Mesothelial cell of epicardium (in vitro differentiated cells): Measurements from ENCODE around the gene PLEKHJ1. TPM values are rescaled to one million over a fixed set of nuclear protein-coding genes. Genes with fewer than 3 reads are reported as not detected.

Experiments
- DNase-seq, 2 experiments: peaks; one replicate each; pipeline ENCODE4 v3.0.0; 2021; ENCODE audit warnings: low spot score in 2 of 2; ENCODE audit not compliant: unreplicated experiment in 2 of 2
- H3K27ac Mint-ChIP-seq: 2 replicates; pipeline ENCODE4 v1.8.0; 2021; ENCODE audit warnings: mixed read lengths
- H3K27me3 Mint-ChIP-seq: 2 replicates; pipeline ENCODE4 v1.8.0; 2021; ENCODE audit warnings: low read depth, mixed read lengths
- H3K36me3 Mint-ChIP-seq: 2 replicates; pipeline ENCODE4 v1.8.0; 2021; ENCODE audit warnings: mixed read lengths
- H3K4me1 Mint-ChIP-seq: 2 replicates; pipeline ENCODE4 v1.8.0; 2021; ENCODE audit warnings: mixed read lengths
- H3K4me3 Mint-ChIP-seq: 2 replicates; pipeline ENCODE4 v1.8.0; 2021; ENCODE audit warnings: mild to moderate bottlenecking, moderate library complexity, mixed read lengths
- H3K9me3 Mint-ChIP-seq: 2 replicates; pipeline ENCODE4 v1.8.0; 2021; ENCODE audit warnings: mixed read lengths
- CTCF ChIP-seq: fragments of 200-600 bp; sonication (generic); IDR thresholded peaks from one replicate; pipeline ENCODE4 v1.5.0; 2021; ENCODE audit warnings: antibody characterized with exemption; ENCODE audit not compliant: unreplicated experiment
- total RNA-seq: library from RNA; stranded (reverse); gene quantifications from 3 replicates; pipeline ENCODE4 v1.2.1, GENCODE V29; 2021

PLEKHJ1 gene
- total RNA-seq, 1 donor from 2014 or later, result 73.4 TPM

- Mint-ChIP-seq H3K27ac (no peak overlapping the region), H3K27me3 (no peaks in the 10 kb centered on the region), H3K4me1 (peaks cover 24% of the 10 kb centered on the region), H3K36me3 (peaks cover 3% of the 10 kb centered on the region), H3K9me3 (no peaks in the 10 kb centered on the region), H3K4me3 (no peak overlapping the region)
- no peak for DNase-seq
- no peak for TF ChIP-seq CTCF
These were observed 8.4 kb upstream of the PLEKHJ1 start for GRCh38 chr19:2244486-2244885.

GRCh38 chr19:2244125-2244411 lies 7.9 kb upstream of the PLEKHJ1 start:
- H3K27me3 Mint-ChIP-seq, result no peaks in the 10 kb centered on the region

DNA sequence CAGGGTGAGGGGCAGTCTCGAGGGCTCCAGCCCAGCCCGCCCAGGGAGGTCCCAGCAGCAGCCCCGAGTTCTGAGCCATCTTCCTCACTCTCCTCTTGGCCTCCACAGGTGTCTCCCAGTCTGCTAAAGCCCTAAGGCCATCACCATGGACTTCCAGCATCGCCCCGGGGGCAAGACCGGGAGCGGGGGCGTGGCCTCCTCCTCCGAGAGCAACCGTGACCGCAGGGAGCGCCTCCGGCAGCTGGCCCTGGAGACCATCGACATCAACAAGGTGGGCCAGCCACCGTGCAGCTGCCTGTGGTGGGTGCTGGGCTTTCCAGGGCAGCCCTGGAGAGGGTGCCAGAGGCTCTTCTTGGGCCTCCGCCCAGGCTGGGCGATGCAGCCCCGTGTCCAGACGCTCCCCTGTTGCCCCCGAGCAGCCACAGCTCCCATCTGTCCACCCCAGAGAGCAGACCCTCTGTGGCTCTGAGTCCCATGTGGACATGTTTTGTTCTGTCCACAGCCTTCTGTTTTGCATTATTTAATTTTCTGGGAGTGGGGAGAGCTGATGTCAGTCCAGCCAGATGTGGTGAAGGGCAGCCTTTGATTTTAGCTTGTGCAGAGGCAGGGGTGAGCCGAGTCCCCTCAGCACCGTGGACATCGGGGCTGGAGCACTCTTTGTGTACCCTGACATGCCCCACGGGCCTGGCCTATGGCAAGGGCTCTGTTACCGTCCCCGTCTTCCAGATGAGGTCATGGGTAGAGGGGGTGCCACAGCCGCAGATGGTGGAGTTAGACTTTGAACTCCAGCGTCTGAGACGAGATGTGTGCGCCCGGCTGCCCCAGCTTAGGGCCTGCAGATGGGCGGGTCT lies 7.4 kb upstream of the PLEKHJ1 start:
- H3K9me3 Mint-ChIP-seq, result no peaks in the 10 kb centered on the region
- no peak for DNase-seq
- no peak overlapping the region for H3K27ac Mint-ChIP-seq
- peaks cover 32% of the 10 kb centered on the region for H3K4me1 Mint-ChIP-seq
- no peak for TF ChIP-seq CTCF
- no peak overlapping the region for H3K4me3 Mint-ChIP-seq
- no peaks in the 10 kb centered on the region for H3K27me3 Mint-ChIP-seq
- H3K36me3 Mint-ChIP-seq, result peaks cover 5% of the 10 kb centered on the region

More at GRCh38 chr19:2244125-2244411, 7.9 kb upstream of the PLEKHJ1 start:
- H3K27ac Mint-ChIP-seq, result no peak overlapping the region
- H3K4me3 Mint-ChIP-seq, result no peak overlapping the region
- DNase-seq, result no peak
- H3K4me1 Mint-ChIP-seq, result peaks cover 26% of the 10 kb centered on the region
- no peak for TF ChIP-seq CTCF
- peaks cover 5% of the 10 kb centered on the region for H3K36me3 Mint-ChIP-seq
- H3K9me3 Mint-ChIP-seq, result no peaks in the 10 kb centered on the region

DNA sequence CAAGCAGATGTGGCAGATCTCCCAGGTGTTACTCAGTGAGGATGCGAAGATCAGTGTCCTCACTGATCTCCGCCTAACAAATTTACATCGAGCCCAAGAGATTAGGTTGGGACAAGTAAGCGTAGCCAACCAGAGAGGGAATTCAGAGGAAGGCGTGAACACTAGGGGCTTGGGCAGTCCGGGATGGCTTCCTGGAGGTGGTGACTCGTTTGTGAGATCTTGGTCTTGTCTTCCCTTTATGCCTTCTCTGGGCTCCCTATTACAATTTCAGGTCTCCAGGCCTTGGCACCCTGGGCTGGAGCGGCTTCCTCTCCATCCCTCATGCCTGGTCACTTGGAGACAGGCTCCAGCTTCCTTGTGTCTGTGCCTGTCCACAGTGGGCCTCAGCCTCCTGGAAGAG lies 6.7 kb upstream of the PLEKHJ1 start:
- peaks cover 5% of the 10 kb centered on the region for H3K36me3 Mint-ChIP-seq
- H3K4me1 Mint-ChIP-seq, result peaks cover 38% of the 10 kb centered on the region
- H3K27ac Mint-ChIP-seq, result no peak overlapping the region
- DNase-seq, result no peak
- H3K9me3 Mint-ChIP-seq, result no peaks in the 10 kb centered on the region
- no peaks in the 10 kb centered on the region for H3K27me3 Mint-ChIP-seq
- H3K4me3 Mint-ChIP-seq, result no peak overlapping the region
- no peak for TF ChIP-seq CTCF

- Mint-ChIP-seq H3K27me3 (no peaks in the 10 kb centered on the region), H3K36me3 (peaks cover 5% of the 10 kb centered on the region), H3K4me1 (peaks cover 44% of the 10 kb centered on the region), H3K4me3 (no peak overlapping the region), H3K27ac (no peak overlapping the region), H3K9me3 (no peaks in the 10 kb centered on the region)
- DNase-seq, result no peak
- TF ChIP-seq CTCF, result no peak
These were observed 6.0 kb upstream of the PLEKHJ1 start for GRCh38 chr19:2242092-2242537.
